LHCN-M2 (cell line): ENCODE measurements around the gene PATE3. TPM values are rescaled to one million over a fixed set of nuclear protein-coding genes. Genes with fewer than 3 reads are reported as not detected.

Experiments
- total RNA-seq: library from RNA; depleted of rRNA; stranded (reverse); fragments of >200 nt; gene quantifications from 2 replicates; pipeline ENCODE4 v1.2.3, GENCODE V29; 2014; rRNA removed

The PATE3 gene
- total RNA-seq, 1 experiment from 2014 or later: not detected

Other genes starting within 250 kb of the PATE3 start
- gene EI24, start 218.7 kb upstream of the PATE3 start, total RNA-seq: 88.4 and 100 TPM in 2 replicates
- 172 and 180 TPM in 2 replicates for gene STT3A, start 195.3 kb upstream of the PATE3 start, total RNA-seq
- gene CHEK1, start 163.0 kb upstream of the PATE3 start, total RNA-seq: 61.2 and 63.4 TPM in 2 replicates
- not detected in 2 replicates for gene ACRV1, start 107.3 kb upstream of the PATE3 start, total RNA-seq
- gene PATE1, start 41.8 kb upstream of the PATE3 start, total RNA-seq: not detected in 2 replicates
- not detected in 2 replicates for gene PATE2, start 9.3 kb upstream of the PATE3 start, total RNA-seq
- not detected in 2 replicates for gene PATE4, start 45.2 kb downstream of the PATE3 start, total RNA-seq
- 14.2 and 18.0 TPM in 2 replicates for gene HYLS1, start 99.5 kb downstream of the PATE3 start, total RNA-seq
- 7.5 and 16.6 TPM in 2 replicates for gene PUS3, start 115.1 kb downstream of the PATE3 start, total RNA-seq
- under 0.01 TPM in 1 of 2 replicates, not detected in the other for gene DDX25, start 116.4 kb downstream of the PATE3 start, total RNA-seq
- gene VSIG10L2, start 157.9 kb downstream of the PATE3 start, total RNA-seq: not detected in 2 replicates